Activated CD4-positive, alpha-beta T cell treated with anti-CD3 and anti-CD28 coated beads, Interleukin-2, Interleukin-6, amounts not matched to agents 100 ng/mL and 50 ng/mL, durations not matched to agents 16 hours and 8 hours (primary cell): ENCODE results near the gene TRPT1.

Source experiments
- DNase-seq: peaks from one replicate; pipeline ENCODE4 v3.0.0-alpha.2; 2020

Gene TRPT1

GRCh38 chr11:64225608-64226506 lies at the start of gene TRPT1, which contains the start of gene NUDT22:
Gene TRPT1, minus strand, starts transcription at chr11:64226186. Its CDS starts 326 bp downstream, at chr11:64225860.
Gene NUDT22, plus strand, starts transcription at chr11:64226274. Its CDS starts 379 bp downstream, at chr11:64226653.
- peak; percentile 95 for DNase-seq

- DNase-seq: no peak
These were observed 49.2 kb upstream of the TRPT1 start for GRCh38 chr11:64275031-64275800.

GRCh38 chr11:64269540-64270220 lies 43.7 kb upstream of the TRPT1 start:
- DNase-seq: peak; percentile 99

- DNase-seq: peak; percentile 74
These were observed 43.0 kb upstream of the TRPT1 start for GRCh38 chr11:64268893-64269539.

GRCh38 chr11:64268025-64268892 lies 42.3 kb upstream of the TRPT1 start:
- peak; percentile 15 for DNase-seq

GRCh38 chr11:64267207-64267945 lies 41.4 kb upstream of the TRPT1 start:
- DNase-seq: no peak

- no peak for DNase-seq
These were observed 40.4 kb upstream of the TRPT1 start for GRCh38 chr11:64266339-64266738.

GRCh38 chr11:64265176-64266160 lies 39.5 kb upstream of the TRPT1 start:
- DNase-seq: no peak

GRCh38 chr11:64264371-64264852 lies 38.4 kb upstream of the TRPT1 start:
- DNase-seq: no peak

GRCh38 chr11:64263947-64264317 lies 37.9 kb upstream of the TRPT1 start:
- no peak for DNase-seq

- DNase-seq: no peak
These were observed 37.3 kb upstream of the TRPT1 start for GRCh38 chr11:64263021-64263946.

GRCh38 chr11:64262271-64263002 lies 36.5 kb upstream of the TRPT1 start:
- DNase-seq: no peak

- DNase-seq: no peak
These were observed 35.6 kb upstream of the TRPT1 start for GRCh38 chr11:64261556-64262080.

GRCh38 chr11:64260147-64260708 lies 34.2 kb upstream of the TRPT1 start:
- DNase-seq: no peak

GRCh38 chr11:64259533-64260067 lies 33.6 kb upstream of the TRPT1 start:
- no peak for DNase-seq

- no peak for DNase-seq
These were observed 33.1 kb upstream of the TRPT1 start for GRCh38 chr11:64258946-64259532.
